GM19238 (cell line): ENCODE measurements around the gene SHPK.

Source experiments
- DNase-seq: peaks from one replicate; pipeline ENCODE4 v3.0.0; 2011; ENCODE audit warnings: low spot score; ENCODE audit not compliant: insufficient read length

Gene SHPK

DNA sequence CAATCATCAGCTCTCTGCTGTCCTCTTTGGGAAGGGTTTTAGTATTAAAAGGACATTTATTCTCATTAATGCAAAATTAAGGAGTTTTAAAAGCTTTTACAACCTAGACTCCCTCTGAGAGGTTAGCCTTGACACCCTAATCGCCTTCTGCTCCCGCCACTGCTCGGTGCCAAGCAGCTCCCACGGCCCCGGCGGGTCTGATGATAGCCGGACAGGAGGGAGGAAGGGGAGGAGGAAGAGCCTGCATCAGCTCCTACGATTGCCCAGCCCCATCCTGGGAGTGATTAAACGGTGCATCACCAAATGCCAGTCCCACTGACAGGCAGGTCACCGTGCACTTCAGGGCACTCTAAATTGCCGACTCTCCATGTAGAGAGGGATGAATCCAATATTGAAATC, 8.3 kb downstream of the SHPK start:
- DNase-seq = no peak

DNA sequence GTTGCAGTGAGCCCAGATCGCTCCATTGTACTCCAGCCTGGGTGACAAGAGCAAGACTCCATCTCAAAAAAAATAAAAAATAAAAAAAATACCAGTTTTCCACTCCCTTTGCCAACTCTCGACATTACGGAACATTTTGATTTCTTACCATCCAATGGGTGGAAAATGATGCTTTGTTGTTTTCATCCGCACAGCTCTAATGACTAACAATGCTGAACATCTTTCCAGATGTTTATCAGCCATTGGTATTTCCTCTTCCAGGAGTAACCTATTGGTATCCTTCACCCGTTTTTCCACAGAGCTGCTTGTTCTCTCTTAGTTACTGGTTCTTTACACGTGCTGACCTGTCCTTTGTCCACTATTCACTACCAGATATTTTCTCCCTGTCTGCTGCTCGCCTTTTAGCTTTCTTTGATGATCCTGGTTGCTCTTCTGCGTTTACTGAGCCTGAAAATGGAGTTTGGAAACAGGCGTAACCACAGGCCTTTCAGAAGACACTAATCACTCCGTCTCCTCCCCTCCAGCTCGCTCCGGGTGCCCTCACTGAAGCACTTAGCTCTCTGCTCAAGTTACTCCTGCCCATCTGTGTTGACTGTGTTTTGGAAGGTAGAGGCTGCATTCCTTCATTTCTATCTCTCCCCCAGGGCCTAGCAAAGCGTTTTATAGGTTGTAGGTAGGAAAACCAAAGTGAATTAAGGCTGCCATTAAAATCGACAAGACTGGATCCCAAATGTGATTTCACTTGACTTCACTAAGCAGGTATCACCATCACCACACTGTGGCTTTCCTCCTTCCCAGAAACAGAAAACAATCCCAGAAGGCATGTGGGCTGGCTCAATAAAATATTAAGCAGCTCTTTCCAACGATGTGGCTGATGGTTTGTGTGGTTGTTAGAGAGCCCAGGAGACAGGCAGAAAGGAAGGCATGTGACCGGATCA, 8.9 kb downstream of the SHPK start:
- no peak for DNase-seq

DNA sequence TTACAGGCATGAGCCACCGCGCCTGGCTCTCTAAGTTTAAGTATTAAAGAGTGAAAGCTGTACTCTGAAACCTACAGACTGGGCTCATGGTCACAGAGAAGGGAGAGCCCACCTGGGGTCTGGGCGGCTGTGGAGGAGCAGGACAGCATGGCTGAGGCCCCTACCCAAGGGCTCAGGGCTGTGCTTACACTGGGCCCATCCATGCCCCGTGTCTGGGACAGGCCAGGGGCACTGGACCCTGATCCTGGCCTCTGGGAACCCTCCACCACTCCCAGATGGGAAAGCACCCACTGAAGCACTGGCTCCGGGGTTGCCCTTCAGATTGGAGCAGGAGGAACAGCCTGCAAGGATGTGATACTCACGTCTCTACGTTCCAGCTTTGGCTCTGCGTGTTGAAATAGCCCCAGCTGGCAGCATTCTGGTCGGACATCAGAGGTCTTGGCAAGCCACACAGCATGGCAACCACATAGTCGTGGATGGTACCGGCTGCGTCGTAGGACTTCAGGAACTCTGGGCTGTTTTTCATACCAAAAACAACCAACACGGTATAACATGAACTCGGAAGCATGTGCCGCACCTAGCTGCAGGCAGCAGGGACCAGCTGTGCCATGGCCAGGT, 13.0 kb downstream of the SHPK start:
- no peak for DNase-seq

DNA sequence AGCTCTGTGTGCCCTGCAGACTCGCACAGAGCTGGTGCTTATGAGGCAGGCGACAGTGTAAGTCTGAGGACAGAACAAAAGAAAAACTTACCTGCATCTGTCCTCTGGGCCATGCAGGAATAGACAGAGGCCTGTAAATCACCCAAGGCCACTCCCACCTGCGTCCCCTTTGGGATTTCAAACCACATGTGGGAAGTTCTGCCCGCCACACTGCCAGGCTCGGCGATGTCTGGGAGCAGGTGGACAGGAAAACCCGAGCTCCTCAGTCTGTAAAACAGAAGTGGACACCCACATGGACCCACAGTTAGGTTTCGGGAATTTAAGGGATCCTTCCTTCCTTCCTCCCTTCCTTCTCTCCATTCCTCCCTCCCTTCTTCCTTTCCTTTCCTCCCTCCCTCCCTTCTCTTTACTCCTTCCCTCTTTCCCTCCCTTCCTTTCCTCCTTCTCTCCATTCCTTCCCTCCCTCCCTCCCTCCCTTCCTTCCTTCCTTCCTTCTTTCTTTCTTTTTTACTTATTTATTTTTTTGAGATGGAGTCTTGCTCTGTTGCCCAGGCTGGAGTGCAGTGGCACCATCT, 14.8 kb downstream of the SHPK start:
- DNase-seq = no peak

DNA sequence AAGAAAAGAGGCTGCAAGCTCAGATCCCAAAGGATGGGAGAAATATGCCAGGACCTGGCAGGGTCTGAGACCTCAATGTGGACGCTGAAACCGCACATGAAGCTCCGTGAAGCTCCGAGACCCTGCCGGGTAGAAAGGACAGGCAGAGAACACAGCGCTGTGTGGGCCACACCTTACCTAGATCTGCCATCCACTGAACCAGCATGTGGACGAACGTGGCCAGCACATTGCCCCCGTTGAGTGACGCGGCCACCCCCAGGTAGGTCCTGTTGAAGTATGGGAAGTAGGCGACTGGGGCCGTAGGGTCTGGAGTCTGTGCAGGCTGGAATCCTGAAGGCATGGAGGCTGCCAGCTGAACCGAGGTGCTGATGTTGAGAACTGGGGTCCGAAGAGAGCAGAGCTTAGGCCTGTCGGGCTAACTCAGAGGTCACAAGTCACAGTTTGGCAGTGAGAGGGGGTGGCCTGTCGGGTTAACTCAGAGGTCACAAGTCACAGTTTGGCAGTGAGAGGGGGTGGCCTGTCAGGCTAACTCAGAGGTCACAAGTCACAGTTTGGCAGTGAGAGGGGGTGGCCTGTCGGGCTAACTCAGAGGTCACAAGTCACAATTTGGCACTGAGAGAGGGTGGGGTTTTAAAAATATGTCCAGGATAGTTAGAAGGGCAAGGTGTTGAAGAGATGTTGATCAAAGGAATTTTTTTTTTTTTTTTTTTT, 20.7 kb downstream of the SHPK start:
- DNase-seq = no peak

DNA sequence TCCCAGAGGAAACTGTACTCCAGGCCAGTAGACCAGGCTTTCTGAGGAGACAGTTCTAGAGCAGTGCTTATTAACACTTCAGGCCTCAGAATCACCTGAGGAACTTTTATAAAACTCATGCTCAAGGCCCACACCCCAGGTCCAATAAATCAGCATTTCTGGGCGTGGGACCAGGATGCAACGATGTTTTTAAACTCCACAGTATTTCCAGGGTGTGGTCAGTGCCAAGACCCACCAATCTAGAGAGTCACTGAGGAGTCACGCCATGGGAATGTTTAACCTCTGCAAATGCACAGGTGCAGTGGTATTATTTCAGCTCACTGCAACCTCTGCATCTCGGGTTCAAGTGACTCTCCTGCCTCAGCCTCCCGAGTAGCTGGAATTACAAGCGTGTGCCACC, 22.9 kb downstream of the SHPK start:
- no peak for DNase-seq

DNA sequence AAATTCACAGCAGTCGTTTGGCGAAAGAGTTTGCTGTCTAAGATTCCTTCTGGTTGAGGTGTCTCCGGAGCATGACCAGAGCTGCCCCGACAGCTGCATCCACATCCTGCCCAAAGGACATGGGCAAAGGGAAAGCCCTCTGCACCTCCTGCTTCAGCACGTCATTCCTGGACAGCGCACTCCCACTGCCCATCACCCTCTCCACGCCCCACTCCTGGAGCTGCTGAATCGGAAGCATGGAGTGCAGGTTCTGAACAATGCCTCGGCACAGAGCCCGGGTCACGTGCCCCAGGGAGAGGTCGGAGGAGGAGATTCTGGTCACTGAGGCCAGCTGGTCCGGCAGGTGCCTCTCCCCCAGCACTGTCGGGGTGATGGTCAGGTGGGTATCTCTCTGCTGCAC, 25.5 kb downstream of the SHPK start:
- no peak for DNase-seq

DNA sequence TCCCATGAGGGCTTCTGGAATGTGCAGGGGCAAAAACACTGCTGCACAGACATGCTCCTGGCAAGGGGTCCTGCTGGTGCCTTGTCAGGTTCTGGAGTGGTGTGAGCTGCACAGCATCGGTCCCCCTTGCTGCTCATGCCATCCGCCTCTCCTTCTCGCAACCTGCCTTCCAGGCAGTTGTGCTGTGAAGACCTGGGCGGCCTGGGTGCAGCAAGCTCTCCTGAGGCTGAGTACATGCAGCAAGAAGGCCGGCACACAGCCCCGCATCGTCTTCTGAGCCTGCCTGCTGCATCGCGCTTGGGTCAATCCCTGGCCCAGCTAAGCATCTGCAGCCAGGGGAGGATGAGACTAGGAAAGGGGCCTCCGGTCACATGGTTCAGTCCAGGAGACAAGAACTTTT, 26.4 kb downstream of the SHPK start:
- DNase-seq = no peak

DNA sequence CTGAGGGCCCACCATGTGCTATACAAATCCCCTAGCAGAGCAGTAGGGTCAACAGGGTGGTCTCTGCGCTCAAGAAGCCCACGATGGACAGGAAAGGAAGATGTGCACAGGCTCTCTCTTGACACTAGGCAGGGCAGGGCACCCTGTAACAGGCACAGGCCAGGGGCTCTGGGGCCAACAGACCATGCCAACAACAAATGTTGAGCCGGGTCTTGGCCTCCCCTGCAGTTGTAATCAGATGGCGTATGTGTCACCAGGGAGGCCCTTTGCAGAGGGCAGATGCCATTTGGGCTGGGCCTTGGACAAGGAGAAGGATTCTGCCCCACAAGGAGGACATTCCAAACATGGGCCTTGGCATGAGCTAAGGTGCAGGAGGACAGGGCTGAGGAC, 32.2 kb downstream of the SHPK start:
- no peak for DNase-seq

DNA sequence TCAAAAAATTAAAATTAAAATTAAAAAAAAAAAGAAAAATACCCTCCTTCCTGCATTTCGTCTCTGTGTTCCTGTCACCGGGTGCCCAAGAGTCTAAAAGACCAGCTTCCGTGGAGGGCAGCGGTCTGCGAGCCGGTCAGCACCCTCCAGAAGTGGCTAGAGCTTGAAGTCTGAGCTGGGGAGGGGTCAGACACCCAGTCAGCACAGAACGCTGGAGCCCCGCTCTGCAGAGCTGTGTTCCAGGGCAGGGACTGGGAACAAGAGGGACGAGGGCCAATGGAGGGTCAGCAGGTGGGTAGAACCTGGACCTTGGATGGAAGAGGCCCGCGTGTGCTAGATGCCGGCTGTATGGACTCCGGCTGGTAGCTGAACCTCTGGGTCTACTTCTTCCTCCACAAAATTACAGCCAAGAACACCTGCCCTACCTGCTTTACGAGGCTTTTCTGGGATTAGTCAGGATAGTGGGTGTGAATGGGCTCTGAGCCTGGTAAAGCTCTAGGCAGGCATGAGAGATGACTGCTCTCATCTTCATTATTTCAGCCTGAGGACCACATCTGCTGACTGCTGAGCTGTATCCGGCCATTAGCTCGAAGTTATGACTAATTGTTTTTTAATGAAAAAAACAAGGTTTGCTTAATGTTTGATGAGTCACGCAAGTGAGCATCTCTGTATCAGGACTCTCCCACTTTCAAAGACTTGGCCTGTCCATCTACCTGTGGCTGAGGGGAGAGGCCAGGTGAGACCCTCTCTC, 32.8 kb downstream of the SHPK start:
- DNase-seq = no peak

DNA sequence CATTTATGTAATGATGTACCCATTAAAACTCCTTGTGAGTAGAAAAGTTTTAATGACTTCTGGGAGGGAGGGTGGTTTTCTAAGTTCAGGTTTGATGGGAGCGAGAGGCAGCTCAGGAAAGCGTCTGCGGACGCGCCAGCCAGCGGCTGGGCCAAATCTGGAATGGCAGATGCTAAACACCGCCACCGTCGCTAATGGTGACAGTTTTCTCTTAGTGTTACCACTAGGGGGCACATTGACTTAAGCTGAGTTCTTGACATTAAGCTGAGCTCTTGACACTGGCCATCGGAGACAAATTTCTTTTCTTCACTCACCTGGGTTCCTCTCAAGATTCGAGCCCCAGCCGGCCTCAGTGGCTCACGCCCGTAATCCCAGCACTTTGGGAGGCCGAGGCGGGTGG, 33.6 kb downstream of the SHPK start:
- DNase-seq = no peak

DNA sequence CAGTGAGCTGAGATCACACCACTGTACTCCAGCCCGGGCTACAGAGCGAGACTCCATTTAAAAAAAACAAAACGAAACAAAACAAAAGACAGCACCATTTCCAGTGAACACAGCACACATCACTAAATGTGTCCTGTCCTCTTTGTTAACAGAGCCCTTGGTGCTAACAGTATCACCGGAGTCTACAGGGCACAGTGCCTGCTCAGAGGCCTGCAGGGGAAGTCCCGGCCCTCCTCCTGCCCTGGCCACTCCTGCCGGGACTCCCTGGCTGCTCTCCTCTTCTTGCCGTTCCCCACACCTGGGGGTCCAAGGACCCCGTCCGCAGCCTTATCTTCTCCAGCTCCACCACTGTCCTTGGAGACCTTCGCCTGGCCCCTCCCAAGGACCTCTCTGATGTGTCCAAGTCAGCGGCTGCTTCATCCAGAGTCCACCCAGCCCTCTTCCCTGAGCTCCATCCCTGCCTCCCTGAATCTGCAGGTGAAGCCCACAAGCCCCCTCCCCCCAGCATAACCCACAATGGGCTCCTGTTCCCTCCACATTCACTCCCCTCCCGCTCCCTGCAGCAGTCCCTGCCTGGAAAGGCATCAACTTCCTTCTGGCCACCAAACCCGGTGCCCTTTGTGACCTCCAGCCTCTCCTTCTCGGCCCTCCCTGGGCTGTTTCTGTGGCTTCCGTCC, 35.4 kb downstream of the SHPK start:
- no peak for DNase-seq

DNA sequence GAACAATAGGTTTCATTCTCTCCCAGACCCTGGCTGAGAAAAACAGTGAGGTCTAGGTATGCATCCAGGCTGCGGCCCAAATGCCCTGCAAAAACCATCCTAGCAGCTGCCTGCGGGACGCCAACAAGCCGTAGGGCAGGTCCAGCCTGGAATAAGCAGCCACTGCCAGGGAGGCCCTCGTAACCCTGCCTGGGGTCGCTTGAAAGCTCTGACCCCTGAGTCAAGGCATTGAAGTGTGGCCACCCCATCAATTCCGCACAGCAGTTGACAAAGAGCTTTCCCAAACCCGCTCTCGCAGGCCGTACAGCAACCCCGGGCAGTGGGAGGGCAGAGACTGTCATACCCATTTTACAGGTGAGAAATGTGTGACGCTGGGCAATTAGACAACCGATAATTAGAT, 38.0 kb downstream of the SHPK start:
- DNase-seq = no peak

DNA sequence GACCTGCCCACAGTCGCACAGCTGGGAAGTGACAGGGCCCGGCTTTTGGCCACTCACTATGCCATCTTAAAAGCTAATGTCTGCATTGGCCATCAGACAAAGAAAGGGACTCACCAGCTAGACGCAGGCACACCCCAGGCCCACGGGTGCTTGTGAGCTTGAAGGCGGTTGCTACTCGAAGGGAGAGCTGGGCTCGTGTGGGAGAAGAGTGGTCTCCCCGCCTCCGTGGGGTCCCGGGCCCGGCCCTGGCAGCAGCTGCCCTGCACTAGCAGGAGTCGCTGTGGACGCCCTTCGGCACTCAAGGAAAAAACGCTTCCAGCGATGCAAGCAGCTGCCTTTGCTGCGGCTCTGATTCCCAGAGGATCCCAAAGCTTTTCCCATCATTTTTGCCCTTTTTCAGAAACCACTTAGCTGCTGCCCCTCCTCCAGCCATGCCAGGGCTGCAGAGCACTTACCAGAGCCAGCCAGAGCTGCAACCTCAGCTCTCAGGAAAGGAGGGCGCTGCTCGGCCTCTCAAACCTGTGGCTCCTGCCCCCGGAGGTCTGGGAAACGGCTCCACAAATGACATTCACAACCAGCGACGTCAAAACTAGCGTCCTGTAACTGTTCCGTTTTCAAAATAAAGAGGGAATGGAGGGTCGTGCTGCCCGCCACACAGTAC, 39.1 kb downstream of the SHPK start:
- DNase-seq = no peak

DNA sequence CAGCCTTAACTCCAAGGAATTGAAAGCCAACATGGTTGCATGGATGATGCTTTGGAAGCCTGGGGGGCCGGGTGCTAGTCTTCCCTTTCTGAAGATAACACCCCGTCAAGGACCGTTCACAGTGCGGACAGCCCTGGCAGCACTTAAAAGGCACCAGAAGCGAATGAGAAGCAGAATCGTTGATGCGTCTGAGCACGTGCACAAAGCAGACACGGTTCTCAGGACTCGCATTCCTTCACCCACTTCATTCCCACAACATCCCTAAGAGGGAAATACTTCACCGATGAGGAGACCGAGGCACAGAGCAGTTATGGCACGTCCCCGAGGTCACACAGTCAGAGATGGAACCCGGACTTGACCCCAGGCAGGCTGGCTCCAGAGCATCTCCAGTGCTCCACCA, 41.1 kb downstream of the SHPK start:
- DNase-seq = no peak

DNA sequence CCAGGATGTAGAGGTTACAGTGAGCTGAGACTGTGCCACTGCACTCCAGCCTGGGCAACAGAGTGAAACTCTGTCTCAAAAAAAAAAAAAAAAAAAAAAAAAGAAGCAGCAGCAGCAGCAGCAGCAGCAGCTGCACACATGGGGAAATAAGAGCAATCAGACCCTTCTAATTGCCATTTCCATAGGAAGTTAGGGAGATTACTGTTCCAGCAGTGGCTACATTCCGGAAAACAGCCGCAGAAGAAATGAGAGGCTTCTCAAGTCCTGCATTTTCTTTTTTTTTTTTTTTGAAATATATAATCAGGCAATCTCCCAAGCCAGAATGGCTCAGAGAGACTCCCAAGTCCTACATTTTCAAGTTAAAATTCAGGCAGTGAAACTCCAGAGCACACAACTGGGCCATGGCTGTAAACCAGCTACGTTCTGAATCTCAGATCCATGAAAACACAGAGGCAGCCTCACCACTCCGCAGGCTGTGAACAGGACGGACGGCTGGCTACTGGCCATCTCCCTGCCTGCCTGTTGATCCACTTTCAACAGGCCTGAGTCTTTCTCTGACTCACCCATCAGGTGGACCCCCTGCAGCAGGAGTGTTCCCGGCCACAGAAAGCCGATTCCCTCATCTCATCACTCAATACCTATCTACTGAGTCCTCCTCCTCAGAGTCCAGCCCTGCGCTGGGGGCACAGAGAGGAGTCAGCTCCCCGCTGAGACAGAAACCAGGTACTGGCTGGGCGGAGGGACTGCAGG, 41.8 kb downstream of the SHPK start:
- no peak for DNase-seq

DNA sequence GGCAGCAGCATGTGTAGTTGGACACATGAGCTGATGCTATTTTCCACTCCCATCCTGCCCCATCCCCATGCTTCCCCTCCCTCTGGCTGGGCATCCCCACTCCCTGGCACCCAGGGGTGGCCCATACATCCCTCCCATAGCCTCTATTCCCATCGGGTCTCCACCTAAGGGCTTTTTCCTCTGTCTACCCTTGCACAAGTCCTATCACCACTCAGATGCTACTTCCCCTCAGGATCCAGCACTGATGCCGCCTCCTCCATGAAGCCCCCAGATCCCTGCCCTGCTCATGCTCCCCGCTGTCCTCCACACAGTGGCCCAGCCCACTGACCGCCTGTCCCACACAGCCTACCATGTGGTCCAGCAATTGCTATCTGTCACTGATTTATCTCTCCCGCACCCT, 42.7 kb downstream of the SHPK start:
- DNase-seq = no peak

DNA sequence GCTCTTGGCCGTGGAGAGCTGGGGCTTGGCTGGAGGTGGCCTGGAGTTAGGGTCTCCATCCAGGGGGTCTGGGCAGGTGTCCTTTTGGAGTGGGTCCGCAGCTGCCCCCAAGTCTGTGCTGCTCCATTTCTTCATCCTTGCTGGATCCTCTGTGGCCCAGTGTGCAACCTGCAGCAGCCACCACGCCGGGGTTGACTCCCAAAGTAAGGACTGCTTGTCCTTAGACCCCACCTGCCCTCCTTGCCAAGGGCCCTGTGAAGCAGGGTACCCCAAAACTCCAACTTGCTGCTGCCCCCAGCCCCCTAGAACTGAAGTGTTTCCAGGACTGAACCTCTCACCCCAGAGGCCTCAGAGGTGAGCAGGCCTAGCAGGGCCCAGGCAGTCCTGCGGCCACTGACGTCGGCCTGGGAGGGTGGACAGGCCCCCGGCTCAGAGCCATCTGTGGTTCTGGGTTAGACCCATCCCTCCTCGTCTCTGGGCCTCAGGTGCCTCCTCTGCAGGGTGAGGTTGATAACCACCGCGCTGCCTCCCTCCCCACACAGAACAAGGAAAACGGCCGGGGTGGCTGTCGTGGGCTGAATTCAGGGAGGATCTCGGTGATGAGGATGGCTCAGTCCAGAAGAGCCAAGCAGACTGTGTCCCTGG, 43.7 kb downstream of the SHPK start:
- no peak for DNase-seq

DNA sequence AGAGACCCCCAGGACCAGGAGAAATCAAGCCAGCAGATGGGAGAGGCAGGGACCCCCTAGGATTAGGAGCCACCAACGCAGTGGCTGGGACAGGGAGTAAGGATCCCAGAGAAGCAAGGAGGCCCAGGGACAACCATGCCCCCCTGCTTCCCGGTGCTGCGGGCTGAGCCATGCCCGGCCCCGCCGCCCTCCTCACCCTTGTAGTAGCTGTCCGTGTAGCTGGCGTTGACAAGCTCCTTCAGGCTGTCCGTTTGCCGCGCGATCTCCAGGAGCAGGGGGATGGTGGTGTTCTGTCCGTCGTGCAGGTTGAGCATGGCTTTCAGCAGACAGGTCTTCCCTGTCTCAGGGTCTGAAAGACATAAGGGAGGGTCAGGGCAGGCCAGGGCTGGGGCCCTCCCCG, 45.3 kb downstream of the SHPK start:
- DNase-seq = no peak
